ENCODE measurements around the gene DDTL. TPM values are rescaled to one million over a fixed set of nuclear protein-coding genes. Genes with fewer than 3 reads are reported as not detected.
"Not testable (repeated sequence)": the region's sequence is repeated elsewhere in the genome, so short reads cannot be mapped to it uniquely, and the experiment has no call there.

DDTL gene
- total RNA-seq, 1 donor from 2014 or later: not detected

DNA sequence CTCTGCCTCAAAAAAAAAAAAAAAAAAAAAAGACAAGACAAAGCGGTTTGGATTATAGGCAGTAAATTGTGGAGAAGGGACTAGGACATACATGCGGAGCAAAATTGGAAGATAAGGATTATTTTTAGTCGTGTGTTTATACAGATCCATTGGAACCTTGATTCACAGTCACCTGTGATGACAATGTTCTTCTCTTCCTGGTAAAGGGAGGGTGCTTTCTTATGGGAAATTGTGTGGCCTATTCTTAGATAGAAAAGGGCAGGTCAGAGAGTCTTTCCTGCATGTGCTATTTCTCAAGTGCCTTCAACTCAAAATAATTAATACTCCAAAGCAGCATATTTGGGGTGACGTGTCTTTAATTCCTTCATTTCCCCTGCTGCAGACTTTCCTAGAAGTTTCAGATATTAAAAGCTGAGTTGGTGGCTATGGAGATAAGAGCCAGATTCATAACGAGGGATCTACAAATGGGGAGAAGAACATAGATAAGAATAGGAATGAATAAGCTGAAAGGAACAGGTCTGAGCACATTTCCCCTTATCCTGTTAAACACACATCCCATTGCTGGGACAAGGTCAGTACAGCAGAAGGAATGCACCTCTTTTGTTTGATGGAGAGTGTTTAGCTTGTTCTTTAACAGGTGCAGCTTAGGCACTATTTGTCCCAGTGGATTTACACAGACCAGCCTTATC is 28.2 kb upstream of the DDTL start:
- Mint-ChIP-seq H3K4me3 (ENCODE audit: low read depth) (no peak overlapping the region), H3K27me3 (no peaks in the 10 kb centered on the region), H3K36me3 (ENCODE audit: insufficient read depth) (no peaks in the 10 kb centered on the region), H3K4me1 (ENCODE audit: low read depth) (peaks cover 9% of the 10 kb centered on the region), H3K9me3 (ENCODE audit: low read depth) (no peaks in the 10 kb centered on the region), H3K27ac (peak overlapping the region; percentile 92)
- DNase-seq (ENCODE audit: low spot score, unreplicated experiment): no peak
- TF ChIP-seq, protein P1, sequence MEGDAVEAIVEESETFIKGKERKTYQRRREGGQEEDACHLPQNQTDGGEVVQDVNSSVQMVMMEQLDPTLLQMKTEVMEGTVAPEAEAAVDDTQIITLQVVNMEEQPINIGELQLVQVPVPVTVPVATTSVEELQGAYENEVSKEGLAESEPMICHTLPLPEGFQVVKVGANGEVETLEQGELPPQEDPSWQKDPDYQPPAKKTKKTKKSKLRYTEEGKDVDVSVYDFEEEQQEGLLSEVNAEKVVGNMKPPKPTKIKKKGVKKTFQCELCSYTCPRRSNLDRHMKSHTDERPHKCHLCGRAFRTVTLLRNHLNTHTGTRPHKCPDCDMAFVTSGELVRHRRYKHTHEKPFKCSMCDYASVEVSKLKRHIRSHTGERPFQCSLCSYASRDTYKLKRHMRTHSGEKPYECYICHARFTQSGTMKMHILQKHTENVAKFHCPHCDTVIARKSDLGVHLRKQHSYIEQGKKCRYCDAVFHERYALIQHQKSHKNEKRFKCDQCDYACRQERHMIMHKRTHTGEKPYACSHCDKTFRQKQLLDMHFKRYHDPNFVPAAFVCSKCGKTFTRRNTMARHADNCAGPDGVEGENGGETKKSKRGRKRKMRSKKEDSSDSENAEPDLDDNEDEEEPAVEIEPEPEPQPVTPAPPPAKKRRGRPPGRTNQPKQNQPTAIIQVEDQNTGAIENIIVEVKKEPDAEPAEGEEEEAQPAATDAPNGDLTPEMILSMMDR (IDR thresholded peaks at IDR 0.05; ENCODE audit: unreplicated experiment): no peak

- H3K27me3 Mint-ChIP-seq: no peaks in the 10 kb centered on the region
These were observed 27.7 kb upstream of the DDTL start for GRCh38 chr22:23939017-23939357.

GRCh38 chr22:23940166-23940565 is 26.5 kb upstream of the DDTL start:
- not testable (repeated sequence) for H3K27me3 Mint-ChIP-seq; H3K4me1 Mint-ChIP-seq (ENCODE audit: low read depth); H3K9me3 Mint-ChIP-seq (ENCODE audit: low read depth); H3K36me3 Mint-ChIP-seq (ENCODE audit: insufficient read depth); H3K4me3 Mint-ChIP-seq (ENCODE audit: low read depth); H3K27ac Mint-ChIP-seq; DNase-seq (ENCODE audit: low spot score, unreplicated experiment)

More at GRCh38 chr22:23939017-23939357, 27.7 kb upstream of the DDTL start:
- Mint-ChIP-seq H3K4me1 (ENCODE audit: low read depth) (peaks cover 9% of the 10 kb centered on the region), H3K9me3 (ENCODE audit: low read depth) (no peaks in the 10 kb centered on the region), H3K4me3 (ENCODE audit: low read depth) (no peak overlapping the region), H3K27ac (peak overlapping the region; percentile 92), H3K36me3 (ENCODE audit: insufficient read depth) (no peaks in the 10 kb centered on the region)
- DNase-seq (ENCODE audit: low spot score, unreplicated experiment): no peak
- TF ChIP-seq, protein P1 (IDR thresholded peaks at IDR 0.05; ENCODE audit: unreplicated experiment): no peak

GRCh38 chr22:23947391-23947790 is 19.3 kb upstream of the DDTL start:
- not testable (repeated sequence) for H3K36me3 Mint-ChIP-seq (ENCODE audit: insufficient read depth); H3K4me3 Mint-ChIP-seq (ENCODE audit: low read depth); H3K27ac Mint-ChIP-seq; H3K9me3 Mint-ChIP-seq (ENCODE audit: low read depth); H3K27me3 Mint-ChIP-seq; H3K4me1 Mint-ChIP-seq (ENCODE audit: low read depth); DNase-seq (ENCODE audit: low spot score, unreplicated experiment)

DNA sequence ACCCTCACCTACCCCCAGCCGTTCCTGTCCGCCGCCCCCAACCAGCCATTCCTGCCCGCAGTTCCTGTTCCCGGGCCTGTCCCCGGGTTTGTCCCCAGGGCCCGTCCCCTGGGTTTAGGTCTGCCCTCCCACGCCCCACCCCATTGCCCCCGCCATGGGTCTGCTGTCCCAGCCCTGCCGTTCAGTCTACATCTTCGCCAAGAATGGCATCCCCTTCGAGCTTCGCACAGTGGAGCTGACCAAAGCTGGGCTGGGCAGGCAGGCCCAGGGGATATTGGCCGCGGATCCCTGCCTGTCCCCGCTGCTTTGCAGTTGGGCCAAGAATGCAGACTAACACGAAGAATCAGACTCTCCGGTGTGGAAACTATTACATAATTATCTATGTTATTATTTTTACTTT is 16.9 kb upstream of the DDTL start:
- not testable (repeated sequence) for H3K4me1 Mint-ChIP-seq (ENCODE audit: low read depth)

GRCh38 chr22:23951383-23951782 is 15.3 kb upstream of the DDTL start:
- H3K36me3 Mint-ChIP-seq (ENCODE audit: insufficient read depth); H3K27me3 Mint-ChIP-seq; DNase-seq (ENCODE audit: low spot score, unreplicated experiment); H3K9me3 Mint-ChIP-seq (ENCODE audit: low read depth); H3K4me1 Mint-ChIP-seq (ENCODE audit: low read depth); H3K4me3 Mint-ChIP-seq (ENCODE audit: low read depth); H3K27ac Mint-ChIP-seq: not testable (repeated sequence)

More for the DNA sequence above, 16.9 kb upstream of the DDTL start:
- not testable (repeated sequence) for H3K4me3 Mint-ChIP-seq (ENCODE audit: low read depth); H3K36me3 Mint-ChIP-seq (ENCODE audit: insufficient read depth); DNase-seq (ENCODE audit: low spot score, unreplicated experiment); H3K27ac Mint-ChIP-seq; H3K27me3 Mint-ChIP-seq; H3K9me3 Mint-ChIP-seq (ENCODE audit: low read depth)

GRCh38 chr22:23952794-23953405 is 13.8 kb upstream of the DDTL start:
- H3K27ac Mint-ChIP-seq: peak overlapping the region; percentile 2
- H3K36me3 Mint-ChIP-seq (ENCODE audit: insufficient read depth); H3K27me3 Mint-ChIP-seq; H3K4me1 Mint-ChIP-seq (ENCODE audit: low read depth); H3K9me3 Mint-ChIP-seq (ENCODE audit: low read depth); DNase-seq (ENCODE audit: low spot score, unreplicated experiment); H3K4me3 Mint-ChIP-seq (ENCODE audit: low read depth): not testable (repeated sequence)

GRCh38 chr22:23953485-23953884 is 13.2 kb upstream of the DDTL start:
- H3K9me3 Mint-ChIP-seq (ENCODE audit: low read depth); H3K4me3 Mint-ChIP-seq (ENCODE audit: low read depth); DNase-seq (ENCODE audit: low spot score, unreplicated experiment); H3K27me3 Mint-ChIP-seq; H3K36me3 Mint-ChIP-seq (ENCODE audit: insufficient read depth); H3K4me1 Mint-ChIP-seq (ENCODE audit: low read depth); H3K27ac Mint-ChIP-seq: not testable (repeated sequence)

DNA sequence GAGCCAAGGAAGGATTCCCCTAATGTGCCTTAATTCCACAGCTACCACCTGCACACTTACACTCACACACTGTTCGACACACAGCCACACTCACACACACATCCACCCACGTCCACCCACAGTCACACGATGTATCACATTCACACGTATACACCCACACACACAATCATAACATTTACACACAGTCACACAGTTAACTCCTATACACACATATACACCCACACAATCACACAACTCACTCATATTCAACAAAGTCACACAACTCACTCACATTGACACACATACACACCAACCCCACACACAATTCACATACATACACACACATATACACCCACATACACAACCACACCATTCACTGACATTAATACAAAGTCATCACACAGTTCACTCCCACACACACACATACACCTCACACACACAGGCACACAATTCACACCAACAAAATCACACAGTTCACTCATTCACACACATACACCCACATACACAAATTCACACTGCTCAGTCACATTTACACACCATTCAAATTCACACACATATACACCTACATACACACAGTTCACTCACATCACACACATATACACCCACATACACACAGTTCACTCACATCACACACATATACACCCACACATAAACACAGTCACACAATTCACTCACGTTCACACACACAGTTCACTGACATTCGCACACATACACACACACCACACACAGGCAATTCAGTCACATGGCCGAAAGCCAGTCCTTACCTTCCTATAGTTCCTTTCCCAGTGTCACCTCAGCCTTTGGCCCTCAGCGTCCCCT is 12.3 kb upstream of the DDTL start:
- H3K27ac Mint-ChIP-seq; H3K4me1 Mint-ChIP-seq (ENCODE audit: low read depth); H3K27me3 Mint-ChIP-seq; H3K9me3 Mint-ChIP-seq (ENCODE audit: low read depth); H3K36me3 Mint-ChIP-seq (ENCODE audit: insufficient read depth); H3K4me3 Mint-ChIP-seq (ENCODE audit: low read depth); DNase-seq (ENCODE audit: low spot score, unreplicated experiment): not testable (repeated sequence)

GRCh38 chr22:23954991-23955305 is 11.7 kb upstream of the DDTL start:
- H3K4me1 Mint-ChIP-seq (ENCODE audit: low read depth); DNase-seq (ENCODE audit: low spot score, unreplicated experiment); H3K36me3 Mint-ChIP-seq (ENCODE audit: insufficient read depth); H3K9me3 Mint-ChIP-seq (ENCODE audit: low read depth); H3K27me3 Mint-ChIP-seq; H3K4me3 Mint-ChIP-seq (ENCODE audit: low read depth); H3K27ac Mint-ChIP-seq: not testable (repeated sequence)

DNA sequence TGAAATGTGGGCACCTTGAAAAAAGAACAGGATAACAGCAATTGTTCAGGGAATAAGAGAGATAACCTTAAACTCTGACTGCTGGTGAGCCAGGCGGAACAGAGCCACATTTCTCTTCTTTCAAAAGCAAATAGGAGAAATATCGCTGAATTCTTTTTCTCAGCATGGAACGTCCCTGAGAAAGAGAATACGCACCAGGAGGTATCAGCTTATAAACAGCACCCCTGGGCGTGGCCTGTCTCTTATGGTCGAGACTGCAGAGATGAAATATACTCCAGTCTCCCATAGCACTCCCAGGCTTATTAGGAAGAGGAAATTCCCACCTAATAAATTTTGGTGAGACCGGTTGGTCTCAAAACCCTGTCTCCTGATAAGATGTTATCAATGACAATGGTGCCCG is 10.8 kb upstream of the DDTL start:
- H3K27ac Mint-ChIP-seq; H3K9me3 Mint-ChIP-seq (ENCODE audit: low read depth); H3K27me3 Mint-ChIP-seq; H3K4me3 Mint-ChIP-seq (ENCODE audit: low read depth); H3K4me1 Mint-ChIP-seq (ENCODE audit: low read depth); DNase-seq (ENCODE audit: low spot score, unreplicated experiment); H3K36me3 Mint-ChIP-seq (ENCODE audit: insufficient read depth): not testable (repeated sequence)

Data from progenitor cell of endocrine pancreas (in vitro differentiated cells).